ENCODE data around the gene ANKS1A.
A peak's percentile ranks its signal among the peaks of the same experiment; 100 is the strongest.
"Not testable (repeated sequence)": the region's sequence is repeated elsewhere in the genome, so short reads cannot be mapped to it uniquely, and the experiment has no call there.

Gene ANKS1A, protein sequence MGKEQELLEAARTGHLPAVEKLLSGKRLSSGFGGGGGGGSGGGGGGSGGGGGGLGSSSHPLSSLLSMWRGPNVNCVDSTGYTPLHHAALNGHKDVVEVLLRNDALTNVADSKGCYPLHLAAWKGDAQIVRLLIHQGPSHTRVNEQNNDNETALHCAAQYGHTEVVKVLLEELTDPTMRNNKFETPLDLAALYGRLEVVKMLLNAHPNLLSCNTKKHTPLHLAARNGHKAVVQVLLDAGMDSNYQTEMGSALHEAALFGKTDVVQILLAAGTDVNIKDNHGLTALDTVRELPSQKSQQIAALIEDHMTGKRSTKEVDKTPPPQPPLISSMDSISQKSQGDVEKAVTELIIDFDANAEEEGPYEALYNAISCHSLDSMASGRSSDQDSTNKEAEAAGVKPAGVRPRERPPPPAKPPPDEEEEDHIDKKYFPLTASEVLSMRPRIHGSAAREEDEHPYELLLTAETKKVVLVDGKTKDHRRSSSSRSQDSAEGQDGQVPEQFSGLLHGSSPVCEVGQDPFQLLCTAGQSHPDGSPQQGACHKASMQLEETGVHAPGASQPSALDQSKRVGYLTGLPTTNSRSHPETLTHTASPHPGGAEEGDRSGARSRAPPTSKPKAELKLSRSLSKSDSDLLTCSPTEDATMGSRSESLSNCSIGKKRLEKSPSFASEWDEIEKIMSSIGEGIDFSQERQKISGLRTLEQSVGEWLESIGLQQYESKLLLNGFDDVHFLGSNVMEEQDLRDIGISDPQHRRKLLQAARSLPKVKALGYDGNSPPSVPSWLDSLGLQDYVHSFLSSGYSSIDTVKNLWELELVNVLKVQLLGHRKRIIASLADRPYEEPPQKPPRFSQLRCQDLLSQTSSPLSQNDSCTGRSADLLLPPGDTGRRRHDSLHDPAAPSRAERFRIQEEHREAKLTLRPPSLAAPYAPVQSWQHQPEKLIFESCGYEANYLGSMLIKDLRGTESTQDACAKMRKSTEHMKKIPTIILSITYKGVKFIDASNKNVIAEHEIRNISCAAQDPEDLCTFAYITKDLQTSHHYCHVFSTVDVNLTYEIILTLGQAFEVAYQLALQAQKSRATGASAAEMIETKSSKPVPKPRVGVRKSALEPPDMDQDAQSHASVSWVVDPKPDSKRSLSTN

DNA sequence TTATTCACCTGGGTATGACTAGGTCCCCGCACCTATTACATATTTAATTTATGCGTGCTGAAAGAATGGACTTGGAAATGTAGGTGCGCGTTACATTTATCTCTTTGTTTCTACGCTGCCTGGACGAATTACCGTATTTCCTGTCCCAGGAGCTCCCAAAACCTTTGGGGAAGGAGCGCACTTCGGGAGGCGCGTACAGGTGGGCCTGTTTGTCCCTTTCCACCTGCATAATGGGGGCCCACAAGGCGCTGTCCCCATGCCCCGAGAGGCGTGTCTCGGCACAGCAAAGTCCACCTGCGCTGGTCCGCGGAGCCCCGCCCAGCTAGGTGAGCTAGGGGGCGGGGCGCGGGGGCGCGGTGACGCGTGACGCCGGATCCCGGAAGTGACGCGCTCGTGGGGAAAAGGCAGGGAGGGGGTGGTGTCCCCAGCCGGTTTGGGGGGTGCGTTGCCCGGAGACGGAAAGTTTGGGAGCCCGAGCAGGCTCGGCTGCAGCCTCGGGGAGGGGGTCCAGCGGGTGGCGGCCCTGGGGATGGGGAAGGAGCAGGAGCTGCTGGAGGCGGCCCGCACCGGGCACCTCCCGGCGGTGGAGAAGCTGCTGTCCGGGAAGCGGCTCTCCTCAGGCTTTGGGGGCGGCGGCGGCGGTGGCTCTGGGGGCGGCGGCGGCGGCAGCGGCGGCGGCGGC, at the start of gene ANKS1A:
Gene ANKS1A, plus strand, starts transcription at position 382 of the 682 bp plus-strand sequence. Its CDS starts 148 bp downstream, at position 530.
- peaks cover 8% of the 10 kb centered on the region for H3F3A ChIP-seq (ENCODE audit: insufficient read depth, low read length)
- H3K27me3 ChIP-seq (replicated peaks; ENCODE audit: insufficient read depth, low read length) = no peaks in the 10 kb centered on the region
- H2AFZ ChIP-seq (ENCODE audit: low read length) = peak within 1 kb of the TSS; percentile 94
- peak within 1 kb of the TSS; percentile 90 for H3K4me2 ChIP-seq (ENCODE audit: low read depth, low read length)
- H3K9ac ChIP-seq (ENCODE audit: low read length) = peak within 1 kb of the TSS; percentile 90
- H3K4me3 ChIP-seq (ENCODE audit: low read length) = peak within 1 kb of the TSS; percentile 96
- no peaks in the 10 kb centered on the region for H3K36me3 ChIP-seq (replicated peaks; ENCODE audit: insufficient read depth, low read length)
- peak; percentile 86 for DNase-seq
- no peaks in the 10 kb centered on the region for H3K4me1 ChIP-seq (ENCODE audit: low read length)
- peaks cover 54% of the 10 kb centered on the region for H3K79me2 ChIP-seq (ENCODE audit: low read length)
- no peaks in the 10 kb centered on the region for H4K20me1 ChIP-seq (ENCODE audit: insufficient read depth, low read length)
- no peaks in the 10 kb centered on the region for H3K9me3 ChIP-seq (replicated peaks; ENCODE audit: insufficient read depth, low read length)
- peak within 1 kb of the TSS; percentile 75 for H3K27ac ChIP-seq (ENCODE audit: low read length)
- H3K9me2 ChIP-seq (replicated peaks; ENCODE audit: insufficient read depth, low read length) = no peaks in the 10 kb centered on the region
- TF ChIP-seq EZH2phosphoT487 (IDR thresholded peaks at IDR 0.05; ENCODE audit: low read length) (no peak), EZH2 (optimal IDR thresholded peaks at IDR 0.05; ENCODE audit: low read depth, low read length) (no peak)
- TF ChIP-seq, protein P1, sequence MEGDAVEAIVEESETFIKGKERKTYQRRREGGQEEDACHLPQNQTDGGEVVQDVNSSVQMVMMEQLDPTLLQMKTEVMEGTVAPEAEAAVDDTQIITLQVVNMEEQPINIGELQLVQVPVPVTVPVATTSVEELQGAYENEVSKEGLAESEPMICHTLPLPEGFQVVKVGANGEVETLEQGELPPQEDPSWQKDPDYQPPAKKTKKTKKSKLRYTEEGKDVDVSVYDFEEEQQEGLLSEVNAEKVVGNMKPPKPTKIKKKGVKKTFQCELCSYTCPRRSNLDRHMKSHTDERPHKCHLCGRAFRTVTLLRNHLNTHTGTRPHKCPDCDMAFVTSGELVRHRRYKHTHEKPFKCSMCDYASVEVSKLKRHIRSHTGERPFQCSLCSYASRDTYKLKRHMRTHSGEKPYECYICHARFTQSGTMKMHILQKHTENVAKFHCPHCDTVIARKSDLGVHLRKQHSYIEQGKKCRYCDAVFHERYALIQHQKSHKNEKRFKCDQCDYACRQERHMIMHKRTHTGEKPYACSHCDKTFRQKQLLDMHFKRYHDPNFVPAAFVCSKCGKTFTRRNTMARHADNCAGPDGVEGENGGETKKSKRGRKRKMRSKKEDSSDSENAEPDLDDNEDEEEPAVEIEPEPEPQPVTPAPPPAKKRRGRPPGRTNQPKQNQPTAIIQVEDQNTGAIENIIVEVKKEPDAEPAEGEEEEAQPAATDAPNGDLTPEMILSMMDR (IDR thresholded peaks at IDR 0.05; ENCODE audit: low read length) = no peak

- peak; percentile 10 for DNase-seq
- H3K79me2 ChIP-seq (ENCODE audit: low read length) = no peaks in the 10 kb centered on the region
These were observed 49.2 kb upstream of the ANKS1A start for GRCh38 chr6:34839666-34840352.

GRCh38 chr6:34849066-34849465, 40.0 kb upstream of the ANKS1A start:
- H3K36me3 ChIP-seq (replicated peaks; ENCODE audit: insufficient read depth, low read length); DNase-seq; H4K20me1 ChIP-seq (ENCODE audit: insufficient read depth, low read length); H2AFZ ChIP-seq (ENCODE audit: low read length); H3K4me3 ChIP-seq (ENCODE audit: low read length); H3K9me3 ChIP-seq (replicated peaks; ENCODE audit: insufficient read depth, low read length); H3K4me2 ChIP-seq (ENCODE audit: low read depth, low read length); H3K27ac ChIP-seq (ENCODE audit: low read length); H3F3A ChIP-seq (ENCODE audit: insufficient read depth, low read length); H3K9ac ChIP-seq (ENCODE audit: low read length); H3K9me2 ChIP-seq (replicated peaks; ENCODE audit: insufficient read depth, low read length); H3K79me2 ChIP-seq (ENCODE audit: low read length); H3K4me1 ChIP-seq (ENCODE audit: low read length); H3K27me3 ChIP-seq (replicated peaks; ENCODE audit: insufficient read depth, low read length): not testable (repeated sequence)

More at GRCh38 chr6:34839666-34840352, 49.2 kb upstream of the ANKS1A start:
- Histone ChIP-seq H2AFZ (ENCODE audit: low read length) (no peak overlapping the region), H3K4me1 (ENCODE audit: low read length) (no peaks in the 10 kb centered on the region), H3K27ac (ENCODE audit: low read length) (no peak overlapping the region), H3K4me3 (ENCODE audit: low read length) (no peak overlapping the region), H3K27me3 (replicated peaks; ENCODE audit: insufficient read depth, low read length) (no peaks in the 10 kb centered on the region), H3K9ac (ENCODE audit: low read length) (no peak overlapping the region), H3K9me3 (replicated peaks; ENCODE audit: insufficient read depth, low read length) (no peaks in the 10 kb centered on the region), H3F3A (ENCODE audit: insufficient read depth, low read length) (no peaks in the 10 kb centered on the region; the same call in 1 of the 2 replicates), H3K4me2 (ENCODE audit: low read depth, low read length) (no peak overlapping the region), H4K20me1 (ENCODE audit: insufficient read depth, low read length) (no peaks in the 10 kb centered on the region), H3K36me3 (replicated peaks; ENCODE audit: insufficient read depth, low read length) (no peaks in the 10 kb centered on the region; the same call in 1 of the 2 replicates), H3K9me2 (replicated peaks; ENCODE audit: insufficient read depth, low read length) (no peaks in the 10 kb centered on the region)
- TF ChIP-seq, protein P1 (IDR thresholded peaks at IDR 0.05; ENCODE audit: low read length) = no peak
- no peak for TF ChIP-seq EZH2 (optimal IDR thresholded peaks at IDR 0.05; ENCODE audit: low read depth, low read length)
- no peak for TF ChIP-seq EZH2phosphoT487 (IDR thresholded peaks at IDR 0.05; ENCODE audit: low read length)

Data from MM.1S (cell line).